Measurements from ENCODE around the gene TMC7.

- TF ChIP-seq CTCF (IDR thresholded peaks at IDR 0.05 in 2 of 3, conservative IDR thresholded peaks at IDR 0.05 in 1 of 3; ENCODE audit: borderline replicate concordance in 1 of 3, insufficient read depth in 1 of 3, low read depth in 2 of 3, low read length in 2 of 3) (no peak), SRF (IDR thresholded peaks at IDR 0.05; ENCODE audit: low read depth) (peak; percentile 91), RAD21 (IDR thresholded peaks at IDR 0.05; ENCODE audit: low read depth) (no peak), CEBPB (IDR thresholded peaks at IDR 0.05; ENCODE audit: low read depth) (peak; percentile 85), TCF7L2 (IDR thresholded peaks at IDR 0.05; ENCODE audit: borderline replicate concordance, extremely low read depth, insufficient read depth, insufficient read length) (peak; percentile 67), EZH2 (IDR thresholded peaks at IDR 0.05) (no peak), POLR2A (IDR thresholded peaks at IDR 0.05; ENCODE audit: borderline replicate concordance, extremely low read depth, insufficient read depth, insufficient read length) (no peak), FOSL1 (IDR thresholded peaks at IDR 0.05; ENCODE audit: low read depth) (no peak), EZH2phosphoT487 (IDR thresholded peaks at IDR 0.05; ENCODE audit: borderline replicate concordance) (no peak), SP1 (IDR thresholded peaks at IDR 0.05; ENCODE audit: low read depth) (peak; percentile 97), ZNF274 (IDR thresholded peaks at IDR 0.05; ENCODE audit: low read depth, low read length) (no peak), ELF1 (IDR thresholded peaks at IDR 0.05; ENCODE audit: borderline replicate concordance, low read depth) (peak; percentile 55; the same call in 1 of the 2 replicates), POLR2AphosphoS5 (IDR thresholded peaks at IDR 0.05; ENCODE audit: low read depth, low read length) (no peak; the same call in 1 of the 2 replicates)
These were observed 83.9 kb downstream of the TMC7 start, which contains the start of gene COQ7 for GRCh38 chr16:19067349-19068236.
